Measurements from ENCODE around the gene RNF8. TPM values are rescaled to one million over a fixed set of nuclear protein-coding genes. Genes with fewer than 3 reads are reported as not detected.

RNF8 gene
- total RNA-seq, 1 experiment from 2014 or later, result 17.7 TPM

DNA sequence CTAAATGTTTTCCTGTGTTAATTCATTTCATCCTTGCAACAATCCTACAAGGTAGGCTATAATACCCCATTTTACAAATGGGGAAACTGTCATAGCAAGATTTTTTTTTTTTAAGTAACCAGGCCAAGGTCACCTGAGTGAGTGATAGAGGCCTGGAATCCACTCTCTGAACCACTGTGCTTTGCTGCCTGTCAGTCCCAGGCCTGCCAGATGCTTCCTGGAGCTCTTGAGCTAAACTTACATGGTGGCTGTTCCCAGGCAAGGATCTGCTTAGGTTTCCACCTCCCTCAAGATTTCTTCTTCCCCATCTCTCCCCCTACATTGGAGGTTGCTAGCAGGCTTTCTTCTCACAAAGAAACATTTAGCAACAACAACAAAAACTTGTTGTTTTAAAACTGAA, 32.7 kb upstream of the RNF8 start:
- H3K9me3 Mint-ChIP-seq (ENCODE audit: unreplicated experiment), result no peaks in the 10 kb centered on the region
- no peaks in the 10 kb centered on the region for H3K27me3 Mint-ChIP-seq (ENCODE audit: insufficient read depth, unreplicated experiment)
- H3K4me3 Mint-ChIP-seq (ENCODE audit: unreplicated experiment), result no peak overlapping the region
- CTCF ChIA-PET, result no interaction called here
- Histone ChIP-seq H3K4me3 (ENCODE audit: low read depth, low read length) (no peak overlapping the region), H3K27me3 (replicated peaks; ENCODE audit: control insufficient read depth, insufficient read depth, low read length) (no peaks in the 10 kb centered on the region), H3K4me1 (peaks cover 15% of the 10 kb centered on the region), H3K9me3 (no peaks in the 10 kb centered on the region), H3K36me3 (ENCODE audit: control insufficient read depth, insufficient read depth, low read length) (no peaks in the 10 kb centered on the region; the same call in none of the 2 replicates)
- H3K36me3 Mint-ChIP-seq (ENCODE audit: insufficient read depth, unreplicated experiment), result peaks cover 28% of the 10 kb centered on the region
- POLR2A ChIA-PET, result interaction anchor here (0.6 kb wide), 1 partner anchor 1380 kb away, joined by 4 read pairs; no protein-coding TSS in a partner anchor
- no TSS peak for BruUV-seq (replicated peaks)
- intact Hi-C loops (cut with micrococcal nuclease; ENCODE audit: unreplicated experiment), result no loop called here
- peaks cover 13% of the 10 kb centered on the region for H3K4me1 Mint-ChIP-seq (ENCODE audit: low read depth, unreplicated experiment)
- DNase-seq, result no peak
- TF ChIP-seq CTCF (IDR thresholded peaks at IDR 0.05; ENCODE audit: insufficient read depth in 1 of 2, low read depth in 1 of 2, low read length in 1 of 2, severe bottlenecking in 1 of 2, unreplicated experiment in 1 of 2), result no peak
- H3K27ac Mint-ChIP-seq (ENCODE audit: unreplicated experiment), result no peak overlapping the region

DNA sequence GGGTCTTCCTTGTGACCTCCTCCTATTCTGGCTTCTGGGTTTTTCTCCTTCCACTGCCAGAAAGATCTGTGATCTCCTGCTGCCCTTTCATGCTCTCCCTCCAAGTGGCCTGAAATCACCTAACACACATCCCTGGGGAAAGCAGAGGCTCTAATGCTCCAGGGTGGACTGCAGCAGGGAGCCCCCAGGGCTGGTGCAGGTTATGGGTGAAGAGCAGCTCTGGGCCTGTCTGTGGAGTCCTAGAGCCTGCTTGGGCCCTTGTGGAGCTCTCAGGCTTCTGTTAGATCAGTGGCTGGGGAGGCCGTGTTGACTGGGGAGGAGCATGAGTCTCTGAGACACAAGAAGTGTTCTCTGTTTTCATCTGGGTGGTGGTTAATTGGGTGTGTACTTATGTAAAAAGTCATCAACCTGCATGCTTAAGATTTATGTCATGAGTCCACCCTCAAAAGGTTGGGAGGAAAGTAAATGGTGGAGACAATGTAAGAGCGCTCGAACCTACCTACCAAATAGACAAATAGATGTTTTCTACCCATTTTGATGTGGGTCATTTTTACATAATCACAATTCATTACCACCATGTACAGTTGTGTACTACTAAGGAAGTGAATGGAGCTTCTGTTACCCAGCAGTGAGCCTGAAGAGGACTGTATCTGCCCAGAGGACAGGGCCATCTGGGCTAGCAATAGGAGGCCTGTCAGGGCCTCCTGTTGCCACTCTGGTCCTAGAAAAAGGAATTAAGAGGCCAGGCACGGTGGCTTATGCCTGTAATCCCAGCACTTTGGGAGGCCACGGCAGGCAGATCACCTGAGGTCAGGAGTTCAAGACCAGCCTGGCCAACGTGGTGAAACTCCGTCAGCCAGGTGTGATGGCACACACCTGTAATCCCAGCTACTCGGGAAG, 32.0 kb upstream of the RNF8 start:
- Mint-ChIP-seq H3K4me1 (ENCODE audit: low read depth, unreplicated experiment) (peaks cover 13% of the 10 kb centered on the region), H3K9me3 (ENCODE audit: unreplicated experiment) (no peaks in the 10 kb centered on the region), H3K4me3 (ENCODE audit: unreplicated experiment) (no peak overlapping the region), H3K27me3 (ENCODE audit: insufficient read depth, unreplicated experiment) (no peaks in the 10 kb centered on the region), H3K36me3 (ENCODE audit: insufficient read depth, unreplicated experiment) (peaks cover 28% of the 10 kb centered on the region), H3K27ac (ENCODE audit: unreplicated experiment) (no peak overlapping the region)
- no peak for DNase-seq
- H3K4me1 ChIP-seq, result peaks cover 15% of the 10 kb centered on the region
- intact Hi-C loops (cut with micrococcal nuclease; ENCODE audit: unreplicated experiment), result no loop called here
- H3K9me3 ChIP-seq, result no peaks in the 10 kb centered on the region
- no TSS peak for BruUV-seq (replicated peaks)
- TF ChIP-seq CTCF (IDR thresholded peaks at IDR 0.05; ENCODE audit: insufficient read depth in 1 of 2, low read depth in 1 of 2, low read length in 1 of 2, severe bottlenecking in 1 of 2, unreplicated experiment in 1 of 2), result no peak
- H3K4me3 ChIP-seq (ENCODE audit: low read depth, low read length), result no peak overlapping the region
- H3K36me3 ChIP-seq (ENCODE audit: control insufficient read depth, insufficient read depth, low read length), result no peaks in the 10 kb centered on the region; the same call in 1 of the 2 replicates
- CTCF ChIA-PET, result no interaction called here
- POLR2A ChIA-PET, result interaction anchor here (0.6 kb wide), 1 partner anchor 1379 kb away, joined by 4 read pairs; no protein-coding TSS in a partner anchor
- H3K27me3 ChIP-seq (replicated peaks; ENCODE audit: control insufficient read depth, insufficient read depth, low read length), result no peaks in the 10 kb centered on the region

GRCh38 chr6:37323580-37323979, 30.2 kb upstream of the RNF8 start:
- no peak for DNase-seq
- BruUV-seq (replicated peaks), result no TSS peak
- Histone ChIP-seq H3K4me3 (ENCODE audit: low read depth, low read length) (no peak overlapping the region), H3K36me3 (ENCODE audit: control insufficient read depth, insufficient read depth, low read length) (no peaks in the 10 kb centered on the region; the same call in 1 of the 2 replicates), H3K4me1 (peaks cover 15% of the 10 kb centered on the region), H3K9me3 (no peaks in the 10 kb centered on the region), H3K27me3 (replicated peaks; ENCODE audit: control insufficient read depth, insufficient read depth, low read length) (no peaks in the 10 kb centered on the region)
- H3K27me3 Mint-ChIP-seq (ENCODE audit: insufficient read depth, unreplicated experiment), result no peaks in the 10 kb centered on the region
- TF ChIP-seq CTCF (IDR thresholded peaks at IDR 0.05; ENCODE audit: insufficient read depth in 1 of 2, low read depth in 1 of 2, low read length in 1 of 2, severe bottlenecking in 1 of 2, unreplicated experiment in 1 of 2), result no peak
- CTCF ChIA-PET, result no interaction called here
- peaks cover 13% of the 10 kb centered on the region for H3K4me1 Mint-ChIP-seq (ENCODE audit: low read depth, unreplicated experiment)
- intact Hi-C loops (cut with micrococcal nuclease; ENCODE audit: unreplicated experiment), result no loop called here
- peaks cover 35% of the 10 kb centered on the region for H3K36me3 Mint-ChIP-seq (ENCODE audit: insufficient read depth, unreplicated experiment)
- H3K4me3 Mint-ChIP-seq (ENCODE audit: unreplicated experiment), result no peak overlapping the region
- no peaks in the 10 kb centered on the region for H3K9me3 Mint-ChIP-seq (ENCODE audit: unreplicated experiment)
- no peak overlapping the region for H3K27ac Mint-ChIP-seq (ENCODE audit: unreplicated experiment)
- POLR2A ChIA-PET, result no interaction called here

All from Caco-2 (cell line).